HepG2 (cell line): ENCODE results near the gene SSU72. TPM values are rescaled to one million over a fixed set of nuclear protein-coding genes. Genes with fewer than 3 reads are reported as not detected.

Experiments used
- ASH2L ChIP-seq: fragments of 300-600, 200-600 bp; sonication (generic); IDR thresholded peaks from 2 replicates; pipeline ENCODE4 v1.7.0; 2017; ENCODE audit warnings: low read depth, mild to moderate bottlenecking, moderate library complexity, mixed read lengths, low read length; ENCODE audit not compliant: insufficient read length
- BCL6 ChIP-seq: IDR thresholded peaks from 2 replicates; pipeline ENCODE4 v1.6.1; 2016; ENCODE audit warnings: missing genetic modification reagents, missing compliant biosample characterization
- HNF1A ChIP-seq, 2 experiments: sonication (generic) in 1 of 2; formaldehyde crosslinking in 1 of 2; IDR thresholded peaks; 2 replicates each; pipeline versions ENCODE4 v1.4.0 to v1.6.1; 2016 to 2020; ENCODE audit warnings: borderline replicate concordance in 1 of 2, low read depth in 1 of 2, mild to moderate bottlenecking in 1 of 2, missing genetic modification reagents in 1 of 2
- KDM5A ChIP-seq: fragments of 200-600 bp; sonication (generic); IDR thresholded peaks from 2 replicates; pipeline ENCODE4 v1.7.0; 2018; ENCODE audit warnings: antibody characterized with exemption, mild to moderate bottlenecking, low read length, borderline replicate concordance
- NR3C1 ChIP-seq: sonication (generic); formaldehyde crosslinking; IDR thresholded peaks from 2 replicates; pipeline ENCODE4 v1.4.0; 2020; ENCODE audit warnings: missing genetic modification reagents
- SALL2 ChIP-seq: sonication (generic); formaldehyde crosslinking; IDR thresholded peaks from 2 replicates; pipeline ENCODE4 v1.8.1; 2023; ENCODE audit warnings: mild to moderate bottlenecking, missing genetic modification reagents, inconsistent platforms
- TOE1 ChIP-seq: sonication (generic); formaldehyde crosslinking; IDR thresholded peaks from 2 replicates; pipeline ENCODE4 v1.4.0; 2020; ENCODE audit warnings: mild to moderate bottlenecking, missing genetic modification reagents
- ZBTB2 ChIP-seq: sonication (generic); formaldehyde crosslinking; IDR thresholded peaks from 2 replicates; pipeline ENCODE4 v1.8.0; 2022; ENCODE audit warnings: low read depth, missing genetic modification reagents
- ZNF703 ChIP-seq: sonication (generic); formaldehyde crosslinking; IDR thresholded peaks from 2 replicates; pipeline ENCODE4 v1.5.1; 2020; ENCODE audit warnings: missing genetic modification reagents, mild to moderate bottlenecking, moderate library complexity, borderline replicate concordance
- polyA plus RNA-seq, 8 experiments: library from polyadenylated mRNA; depleted of rRNA in 3 of 8; stranded (reverse) in 7 of 8; unstranded in 1 of 8; fragments of >200 nt; fragmentation: Illumina TruSeq in 4 of 8; extraction: Trizol in 4 of 8; gene quantifications; 2 replicates each; pipeline versions ENCODE4 v1.2.1 to v1.2.3, GENCODE V29; 2011 to 2016; ENCODE audit warnings: low read depth in 4 of 8, missing spikeins in 1 of 8, mixed read lengths in 1 of 8; ENCODE audit not compliant: insufficient read depth in 1 of 8
- total RNA-seq, 5 experiments: library from RNA; depleted of rRNA; stranded (reverse); fragments of >200 nt; fragmentation: Illumina TruSeq; extraction: Trizol; gene quantifications; 2 replicates each; pipeline ENCODE4 v1.2.3, GENCODE V29; 2016; ENCODE audit warnings: low read depth in 1 of 5
- TF ChIP-seq, protein P1 (sequence below): fragments of 450-650 bp; IDR thresholded peaks from 2 replicates; pipeline ENCODE4 v1.6.1; 2016
- TF ChIP-seq, protein P2 (sequence below): sonication (generic); formaldehyde crosslinking; IDR thresholded peaks from 2 replicates; pipeline ENCODE4 v1.5.0; 2020; ENCODE audit warnings: mild to moderate bottlenecking, missing genetic modification reagents, borderline replicate concordance

Gene SSU72
- total and polyA plus RNA-seq, 2 of the 13 experiments (the other 11 are each of a cell fraction or from before 2014, with no cell fraction given), result 42.8 to 67.1 TPM

DNA sequence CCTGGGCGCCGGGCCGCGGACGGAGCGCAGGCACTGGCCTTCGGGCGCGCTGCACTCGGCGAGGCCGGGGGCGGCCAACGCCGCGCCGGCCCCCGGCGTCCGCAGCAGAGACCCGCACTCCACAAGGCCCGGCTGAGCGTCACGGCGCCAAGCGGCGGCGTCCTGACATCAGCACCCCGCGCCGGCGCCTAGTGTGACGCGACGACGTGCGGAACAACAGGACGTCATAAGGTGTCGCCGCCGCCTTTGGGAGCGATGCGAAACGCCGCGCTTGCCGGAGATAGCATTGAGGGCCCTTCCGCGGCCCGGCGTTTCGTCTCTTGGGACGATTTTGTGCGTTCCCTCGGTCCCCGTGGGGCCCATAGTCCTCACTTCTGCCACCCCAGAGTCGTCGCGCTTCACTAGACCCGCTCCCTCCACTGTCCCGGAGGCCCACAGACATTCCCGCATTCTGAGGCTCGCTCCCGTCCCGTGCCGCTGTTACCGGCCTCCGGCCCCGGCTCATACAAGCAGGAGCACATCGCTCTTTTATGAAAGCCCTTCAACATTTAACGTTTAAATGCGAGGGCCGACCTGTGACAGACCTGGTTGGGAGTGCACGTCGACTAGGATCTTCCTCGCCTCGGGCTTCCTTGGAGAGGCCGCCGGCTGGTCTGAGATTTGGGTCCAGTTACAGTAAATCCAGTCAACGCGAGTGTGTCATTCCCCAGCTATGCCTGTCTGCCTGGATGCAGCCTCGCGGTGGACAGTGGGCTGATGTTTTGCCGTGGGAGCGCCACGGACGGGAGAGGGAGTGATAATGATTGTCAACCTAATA, at the start of gene SSU72 (continued):
- TF ChIP-seq ZBTB2 (peak; percentile 86), HNF1A (IDR thresholded peaks at IDR 0.05; ENCODE audit: low read depth) (no peak), HNF1A (CRISPR knock-in tag; IDR thresholded peaks at IDR 0.05; ENCODE audit: borderline replicate concordance) (0 out of 2 replicates have a peak, but pooled peaks have one; percentile 35), ZNF703 (no peak), BCL6 (CRISPR knock-in tag) (0 out of 2 replicates have a peak, but pooled peaks have one; percentile 25), NR3C1 (no peak), SALL2 (CRISPR knock-in tag) (peak; percentile 67; the same call in 1 of the 2 replicates), TOE1 (CRISPR knock-in tag) (no peak), ASH2L (peak; percentile 82), KDM5A (peak; percentile 92)
- TF ChIP-seq, protein P1, sequence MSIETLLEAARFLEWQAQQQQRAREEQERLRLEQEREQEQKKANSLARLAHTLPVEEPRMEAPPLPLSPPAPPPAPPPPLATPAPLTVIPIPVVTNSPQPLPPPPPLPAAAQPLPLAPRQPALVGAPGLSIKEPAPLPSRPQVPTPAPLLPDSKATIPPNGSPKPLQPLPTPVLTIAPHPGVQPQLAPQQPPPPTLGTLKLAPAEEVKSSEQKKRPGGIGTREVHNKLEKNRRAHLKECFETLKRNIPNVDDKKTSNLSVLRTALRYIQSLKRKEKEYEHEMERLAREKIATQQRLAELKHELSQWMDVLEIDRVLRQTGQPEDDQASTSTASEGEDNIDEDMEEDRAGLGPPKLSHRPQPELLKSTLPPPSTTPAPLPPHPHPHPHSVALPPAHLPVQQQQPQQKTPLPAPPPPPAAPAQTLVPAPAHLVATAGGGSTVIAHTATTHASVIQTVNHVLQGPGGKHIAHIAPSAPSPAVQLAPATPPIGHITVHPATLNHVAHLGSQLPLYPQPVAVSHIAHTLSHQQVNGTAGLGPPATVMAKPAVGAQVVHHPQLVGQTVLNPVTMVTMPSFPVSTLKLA, result no peak
- TF ChIP-seq, protein P2, sequence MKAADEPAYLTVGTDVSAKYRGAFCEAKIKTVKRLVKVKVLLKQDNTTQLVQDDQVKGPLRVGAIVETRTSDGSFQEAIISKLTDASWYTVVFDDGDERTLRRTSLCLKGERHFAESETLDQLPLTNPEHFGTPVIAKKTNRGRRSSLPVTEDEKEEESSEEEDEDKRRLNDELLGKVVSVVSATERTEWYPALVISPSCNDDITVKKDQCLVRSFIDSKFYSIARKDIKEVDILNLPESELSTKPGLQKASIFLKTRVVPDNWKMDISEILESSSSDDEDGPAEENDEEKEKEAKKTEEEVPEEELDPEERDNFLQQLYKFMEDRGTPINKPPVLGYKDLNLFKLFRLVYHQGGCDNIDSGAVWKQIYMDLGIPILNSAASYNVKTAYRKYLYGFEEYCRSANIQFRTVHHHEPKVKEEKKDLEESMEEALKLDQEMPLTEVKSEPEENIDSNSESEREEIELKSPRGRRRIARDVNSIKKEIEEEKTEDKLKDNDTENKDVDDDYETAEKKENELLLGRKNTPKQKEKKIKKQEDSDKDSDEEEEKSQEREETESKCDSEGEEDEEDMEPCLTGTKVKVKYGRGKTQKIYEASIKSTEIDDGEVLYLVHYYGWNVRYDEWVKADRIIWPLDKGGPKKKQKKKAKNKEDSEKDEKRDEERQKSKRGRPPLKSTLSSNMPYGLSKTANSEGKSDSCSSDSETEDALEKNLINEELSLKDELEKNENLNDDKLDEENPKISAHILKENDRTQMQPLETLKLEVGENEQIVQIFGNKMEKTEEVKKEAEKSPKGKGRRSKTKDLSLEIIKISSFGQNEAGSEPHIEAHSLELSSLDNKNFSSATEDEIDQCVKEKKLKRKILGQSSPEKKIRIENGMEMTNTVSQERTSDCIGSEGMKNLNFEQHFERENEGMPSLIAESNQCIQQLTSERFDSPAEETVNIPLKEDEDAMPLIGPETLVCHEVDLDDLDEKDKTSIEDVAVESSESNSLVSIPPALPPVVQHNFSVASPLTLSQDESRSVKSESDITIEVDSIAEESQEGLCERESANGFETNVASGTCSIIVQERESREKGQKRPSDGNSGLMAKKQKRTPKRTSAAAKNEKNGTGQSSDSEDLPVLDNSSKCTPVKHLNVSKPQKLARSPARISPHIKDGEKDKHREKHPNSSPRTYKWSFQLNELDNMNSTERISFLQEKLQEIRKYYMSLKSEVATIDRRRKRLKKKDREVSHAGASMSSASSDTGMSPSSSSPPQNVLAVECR, result peak; percentile 77; the same call in 1 of the 2 replicates
